DND-41 (cell line): Measurements from ENCODE around the gene UNC13B.

Experiments
- ATAC-seq: fragments of 200-7000 bp; cut with Tn5 transposase; 3 replicates; pipeline ENCODE4 v1.9.1; 2021; ENCODE audit warnings: low read depth; ENCODE audit not compliant: insufficient read depth
- DNase-seq: peaks from one replicate; pipeline ENCODE4 v3.0.0-alpha.2; 2020
- H2AFZ ChIP-seq: 2 replicates; pipeline ENCODE4 v1.6.0; 2012; ENCODE audit warnings: low read depth, low read length
- H3K27ac ChIP-seq: 2 replicates; pipeline ENCODE4 v1.5.1; 2012; ENCODE audit warnings: low read length, inconsistent platforms
- H3K27me3 ChIP-seq: fragments of 200-600 bp; sonication (generic); 2 replicates; pipeline ENCODE4 v1.6.0; 2012; ENCODE audit warnings: low read length, mild to moderate bottlenecking, inconsistent platforms; ENCODE audit not compliant: insufficient read depth, poor library complexity
- H3K36me3 ChIP-seq: 2 replicates; pipeline ENCODE4 v1.5.1; 2012; ENCODE audit warnings: low read length, inconsistent platforms; ENCODE audit not compliant: insufficient read depth
- H3K4me1 ChIP-seq: 2 replicates; pipeline ENCODE4 v1.5.1; 2012; ENCODE audit warnings: mild to moderate bottlenecking, low read length; ENCODE audit not compliant: insufficient read depth
- H3K4me2 ChIP-seq: 2 replicates; pipeline ENCODE4 v1.6.0; 2012; ENCODE audit warnings: mild to moderate bottlenecking, moderate library complexity, low read length, inconsistent platforms; ENCODE audit not compliant: insufficient read depth
- H3K4me3 ChIP-seq, 2 experiments: fragments of 200-600 bp in 1 of 2; shearing (Covaris generic) in 1 of 2; 2 replicates each; pipeline ENCODE4 v1.5.1; 2012 to 2016; ENCODE audit warnings: inconsistent platforms in 2 of 2, low read length in 2 of 2, mild to moderate bottlenecking in 2 of 2, low read depth in 1 of 2, moderate library complexity in 1 of 2
- H3K79me2 ChIP-seq: 2 replicates; pipeline ENCODE4 v1.6.0; 2012; ENCODE audit warnings: low read length, inconsistent platforms; ENCODE audit not compliant: insufficient read depth
- H3K9ac ChIP-seq: 2 replicates; pipeline ENCODE4 v1.6.0; 2012; ENCODE audit warnings: low read depth, mild to moderate bottlenecking, inconsistent platforms, low read length, moderate library complexity
- H3K9me3 ChIP-seq: 2 replicates; pipeline ENCODE4 v1.5.1; 2012; ENCODE audit warnings: low read length, moderate library complexity, mild to moderate bottlenecking, inconsistent platforms; ENCODE audit not compliant: insufficient read depth, severe bottlenecking
- H4K20me1 ChIP-seq: 2 replicates; pipeline ENCODE4 v1.6.0; 2012; ENCODE audit warnings: low read length; ENCODE audit not compliant: insufficient read depth
- EZH2 ChIP-seq: IDR thresholded peaks from 3 replicates; pipeline ENCODE4 v1.6.1; 2012; ENCODE audit warnings: borderline replicate concordance, low read depth, mild to moderate bottlenecking, moderate library complexity, low read length, inconsistent platforms; ENCODE audit not compliant: severe bottlenecking
- TF ChIP-seq, protein P1 (sequence below): IDR thresholded peaks from 2 replicates; pipeline ENCODE4 v1.5.1; 2012; ENCODE audit warnings: borderline replicate concordance, low read length, moderate library complexity, mild to moderate bottlenecking; ENCODE audit not compliant: poor library complexity, severe bottlenecking; ENCODE audit errors: extremely low read depth

The UNC13B gene

DNA sequence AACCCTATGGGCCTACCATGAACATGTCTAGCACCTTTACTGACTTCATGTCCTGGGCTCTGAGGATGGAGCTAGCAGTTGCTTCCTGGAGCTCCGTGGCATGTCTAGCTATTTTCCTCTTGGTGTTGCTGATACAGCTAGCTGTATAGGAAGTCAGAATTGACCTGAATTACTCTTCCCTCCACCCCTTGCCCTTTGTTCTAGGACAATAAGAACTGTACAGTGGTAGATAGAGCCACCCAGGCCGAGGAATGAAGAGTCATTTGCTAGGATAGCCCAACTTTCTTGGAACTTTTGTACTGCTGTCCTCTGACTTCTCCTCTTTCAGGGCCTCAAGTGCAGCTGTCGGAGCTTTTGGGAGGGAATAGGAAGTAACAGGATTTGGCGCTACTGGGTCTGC lies 218.2 kb downstream of the UNC13B start:
- no peak overlapping the region for H2AFZ ChIP-seq
- no peaks in the 10 kb centered on the region for H3K9me3 ChIP-seq
- H3K9ac ChIP-seq = no peak overlapping the region
- no peaks in the 10 kb centered on the region for H3K4me1 ChIP-seq
- no peak for TF ChIP-seq EZH2
- TF ChIP-seq, protein P1, sequence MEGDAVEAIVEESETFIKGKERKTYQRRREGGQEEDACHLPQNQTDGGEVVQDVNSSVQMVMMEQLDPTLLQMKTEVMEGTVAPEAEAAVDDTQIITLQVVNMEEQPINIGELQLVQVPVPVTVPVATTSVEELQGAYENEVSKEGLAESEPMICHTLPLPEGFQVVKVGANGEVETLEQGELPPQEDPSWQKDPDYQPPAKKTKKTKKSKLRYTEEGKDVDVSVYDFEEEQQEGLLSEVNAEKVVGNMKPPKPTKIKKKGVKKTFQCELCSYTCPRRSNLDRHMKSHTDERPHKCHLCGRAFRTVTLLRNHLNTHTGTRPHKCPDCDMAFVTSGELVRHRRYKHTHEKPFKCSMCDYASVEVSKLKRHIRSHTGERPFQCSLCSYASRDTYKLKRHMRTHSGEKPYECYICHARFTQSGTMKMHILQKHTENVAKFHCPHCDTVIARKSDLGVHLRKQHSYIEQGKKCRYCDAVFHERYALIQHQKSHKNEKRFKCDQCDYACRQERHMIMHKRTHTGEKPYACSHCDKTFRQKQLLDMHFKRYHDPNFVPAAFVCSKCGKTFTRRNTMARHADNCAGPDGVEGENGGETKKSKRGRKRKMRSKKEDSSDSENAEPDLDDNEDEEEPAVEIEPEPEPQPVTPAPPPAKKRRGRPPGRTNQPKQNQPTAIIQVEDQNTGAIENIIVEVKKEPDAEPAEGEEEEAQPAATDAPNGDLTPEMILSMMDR = no peak
- H3K79me2 ChIP-seq = no peaks in the 10 kb centered on the region
- DNase-seq (no peak), ATAC-seq (no peak)
- no peak overlapping the region for H3K4me2 ChIP-seq
- H3K4me3 ChIP-seq = no peak overlapping the region
- no peaks in the 10 kb centered on the region for H3K36me3 ChIP-seq
- H3K27ac ChIP-seq = no peak overlapping the region
- H4K20me1 ChIP-seq = no peaks in the 10 kb centered on the region
- peaks cover 5% of the 10 kb centered on the region for H3K27me3 ChIP-seq

DNA sequence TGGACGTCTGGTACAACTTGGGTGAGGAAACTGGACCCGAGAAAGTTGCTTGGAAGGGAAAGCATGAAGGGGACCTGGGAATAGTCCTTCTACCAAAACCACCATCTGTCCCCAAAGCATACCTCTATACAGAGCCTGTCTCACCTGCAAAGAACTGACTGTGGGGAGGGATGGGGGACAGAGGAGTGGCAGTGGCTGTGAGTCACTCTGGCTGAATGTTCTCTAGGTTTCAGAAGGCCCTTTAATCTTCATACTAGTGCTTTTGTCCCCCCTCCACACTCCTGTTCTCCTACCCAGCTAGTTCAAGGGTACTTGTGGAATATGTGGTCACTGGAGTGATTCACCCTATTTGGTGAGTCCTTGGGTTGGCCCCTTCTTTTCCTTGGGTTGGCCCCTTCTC lies 218.8 kb downstream of the UNC13B start:
- H3K4me1 ChIP-seq = no peaks in the 10 kb centered on the region
- ATAC-seq = no peak
- no peaks in the 10 kb centered on the region for H3K9me3 ChIP-seq
- H3K4me2 ChIP-seq = no peak overlapping the region
- no peaks in the 10 kb centered on the region for H3K79me2 ChIP-seq
- no peaks in the 10 kb centered on the region for H4K20me1 ChIP-seq
- no peak overlapping the region for H3K9ac ChIP-seq
- H3K36me3 ChIP-seq = no peaks in the 10 kb centered on the region
- H3K4me3 ChIP-seq = no peak overlapping the region
- TF ChIP-seq EZH2 = no peak
- TF ChIP-seq, protein P1 = no peak
- H2AFZ ChIP-seq = no peak overlapping the region
- DNase-seq = no peak
- peaks cover 8% of the 10 kb centered on the region for H3K27me3 ChIP-seq
- no peak overlapping the region for H3K27ac ChIP-seq

DNA sequence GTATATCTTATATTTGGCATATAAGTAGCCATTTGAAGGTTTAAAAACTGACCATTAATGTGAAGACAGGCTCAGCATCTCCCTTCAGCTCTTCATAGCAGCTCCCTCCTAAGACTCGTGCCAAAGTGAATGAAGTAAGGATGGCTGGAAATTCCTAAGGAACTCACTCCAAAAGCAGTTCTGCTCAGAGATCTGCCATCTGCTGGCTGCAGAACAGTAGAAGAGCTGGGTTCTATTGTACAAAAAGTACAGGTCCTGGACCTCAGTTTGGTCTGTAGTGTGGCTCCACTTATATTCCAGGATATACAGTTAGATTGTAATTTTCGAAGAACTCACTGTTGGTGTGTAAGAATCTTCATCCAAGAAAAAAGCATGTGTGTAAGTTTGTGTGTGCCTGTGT lies 223.2 kb downstream of the UNC13B start:
- no peaks in the 10 kb centered on the region for H3K4me1 ChIP-seq
- H3K27me3 ChIP-seq = peaks cover 21% of the 10 kb centered on the region
- H3K36me3 ChIP-seq = no peaks in the 10 kb centered on the region
- DNase-seq = no peak
- TF ChIP-seq, protein P1 = no peak
- no peak for TF ChIP-seq EZH2
- H2AFZ ChIP-seq = no peak overlapping the region
- no peaks in the 10 kb centered on the region for H3K9me3 ChIP-seq
- H3K4me3 ChIP-seq = no peak overlapping the region
- no peak overlapping the region for H3K27ac ChIP-seq
- H3K9ac ChIP-seq = no peak overlapping the region
- no peak overlapping the region for H3K4me2 ChIP-seq
- ATAC-seq = no peak
- no peaks in the 10 kb centered on the region for H3K79me2 ChIP-seq
- H4K20me1 ChIP-seq = no peaks in the 10 kb centered on the region

DNA sequence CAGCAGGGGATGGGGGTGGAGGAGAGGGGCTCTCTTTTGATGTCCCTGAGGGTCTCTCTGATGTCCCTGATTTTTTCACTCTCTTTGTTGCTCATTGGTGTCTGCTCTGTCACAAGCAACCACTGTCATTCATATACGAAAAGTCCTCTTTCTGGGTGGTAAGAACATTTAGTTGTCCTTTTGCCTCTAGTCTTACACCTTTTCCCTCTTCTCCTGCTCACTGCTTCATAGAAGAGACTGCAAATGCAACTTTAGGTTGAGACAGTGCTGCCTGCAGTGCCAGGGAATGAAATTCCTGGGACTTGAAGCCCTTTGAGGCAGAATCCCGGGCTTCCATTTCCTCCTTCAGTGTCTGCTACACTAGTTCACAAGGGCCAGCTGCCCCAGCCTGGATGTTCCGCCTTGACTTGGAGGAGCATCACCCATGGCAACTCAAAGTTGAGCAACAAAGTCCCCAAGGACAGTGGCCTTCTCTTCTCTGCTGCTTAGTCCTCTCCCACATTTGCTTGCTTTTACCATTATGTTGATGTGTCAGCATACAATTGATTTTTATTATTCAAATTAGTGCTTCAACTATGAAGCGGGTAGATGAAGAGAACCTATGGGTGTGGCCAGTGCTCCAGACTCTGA lies 233.4 kb downstream of the UNC13B start:
- Histone ChIP-seq H3K36me3 (no peaks in the 10 kb centered on the region), H3K9me3 (no peaks in the 10 kb centered on the region)
- TF ChIP-seq EZH2 = no peak
- TF ChIP-seq, protein P1 = no peak

More for the DNA sequence above, 233.4 kb downstream of the UNC13B start:
- ATAC-seq (no peak), DNase-seq (no peak)
- no peaks in the 10 kb centered on the region for H3K4me1 ChIP-seq
- no peak overlapping the region for H3K27ac ChIP-seq
- H3K4me2 ChIP-seq = no peak overlapping the region
- H3K9ac ChIP-seq = no peak overlapping the region
- no peaks in the 10 kb centered on the region for H4K20me1 ChIP-seq
- H3K27me3 ChIP-seq = peaks cover 8% of the 10 kb centered on the region
- H2AFZ ChIP-seq = no peak overlapping the region
- H3K4me3 ChIP-seq = no peak overlapping the region
- H3K79me2 ChIP-seq = no peaks in the 10 kb centered on the region
